HG02588 (cell line): ENCODE data around the gene MAJIN.
"Not testable (repeated sequence)": the region's sequence is repeated elsewhere in the genome, so short reads cannot be mapped to it uniquely, and the experiment has no call there.

Experiments
- ATAC-seq: cut with Tn5 transposase; IDR thresholded peaks from one replicate; pipeline ENCODE4 v1.9.1; 2021; ENCODE audit warnings: mild to moderate bottlenecking, moderate library complexity; ENCODE audit not compliant: unreplicated experiment

MAJIN gene

GRCh38 chr11:64990222-64990923 is 18.5 kb upstream of the MAJIN start:
- ATAC-seq: no peak

- no peak for ATAC-seq
Observed at GRCh38 chr11:64989416-64989815, 17.5 kb upstream of the MAJIN start.

GRCh38 chr11:64987998-64988854 is 16.3 kb upstream of the MAJIN start:
- ATAC-seq: no peak

GRCh38 chr11:64983339-64983738 is 11.4 kb upstream of the MAJIN start:
- ATAC-seq: not testable (repeated sequence)

GRCh38 chr11:64976651-64977050 is 4.7 kb upstream of the MAJIN start:
- no peak for ATAC-seq

- no peak for ATAC-seq
Observed at GRCh38 chr11:64974124-64974523, 2.2 kb upstream of the MAJIN start.

- ATAC-seq: no peak
Observed at GRCh38 chr11:64970731-64971151, 1.2 kb downstream of the MAJIN start.

GRCh38 chr11:64969209-64969608 is 2.7 kb downstream of the MAJIN start:
- no peak for ATAC-seq

- ATAC-seq: no peak
Observed at GRCh38 chr11:64967375-64967774, 4.5 kb downstream of the MAJIN start.

GRCh38 chr11:64963072-64963631 is 8.8 kb downstream of the MAJIN start:
- no peak for ATAC-seq

GRCh38 chr11:64960719-64961118 is 11.2 kb downstream of the MAJIN start:
- ATAC-seq: no peak

- ATAC-seq: no peak
Observed at GRCh38 chr11:64959498-64959897, 12.4 kb downstream of the MAJIN start.

- no peak for ATAC-seq
Observed at GRCh38 chr11:64954201-64954600, 17.7 kb downstream of the MAJIN start.

GRCh38 chr11:64951529-64951928 is 20.4 kb downstream of the MAJIN start:
- ATAC-seq: no peak

- ATAC-seq: no peak
Observed at GRCh38 chr11:64947208-64947814, 24.6 kb downstream of the MAJIN start.

GRCh38 chr11:64936539-64936938 is 35.4 kb downstream of the MAJIN start:
- ATAC-seq: no peak

GRCh38 chr11:64935359-64936081 is 36.4 kb downstream of the MAJIN start, which contains the start of gene GPHA2:
Gene GPHA2 (minus strand): TSS chr11:64935893. CDS start chr11:64935460, 433 bp downstream.
- no peak for ATAC-seq

GRCh38 chr11:64934682-64935358 is 37.1 kb downstream of the MAJIN start:
- ATAC-seq: no peak

GRCh38 chr11:64933935-64934681 is 37.8 kb downstream of the MAJIN start:
- ATAC-seq: no peak
